ENCODE results near the gene ATL3. TPM values are rescaled to one million over a fixed set of nuclear protein-coding genes. Genes with fewer than 3 reads are reported as not detected.
"Not testable (repeated sequence)": the region's sequence is repeated elsewhere in the genome, so short reads cannot be mapped to it uniquely, and the experiment has no call there.

ATL3 gene
- total RNA-seq, 2 experiments from 2014 or later, result 23.2 to 37.9 TPM

DNA sequence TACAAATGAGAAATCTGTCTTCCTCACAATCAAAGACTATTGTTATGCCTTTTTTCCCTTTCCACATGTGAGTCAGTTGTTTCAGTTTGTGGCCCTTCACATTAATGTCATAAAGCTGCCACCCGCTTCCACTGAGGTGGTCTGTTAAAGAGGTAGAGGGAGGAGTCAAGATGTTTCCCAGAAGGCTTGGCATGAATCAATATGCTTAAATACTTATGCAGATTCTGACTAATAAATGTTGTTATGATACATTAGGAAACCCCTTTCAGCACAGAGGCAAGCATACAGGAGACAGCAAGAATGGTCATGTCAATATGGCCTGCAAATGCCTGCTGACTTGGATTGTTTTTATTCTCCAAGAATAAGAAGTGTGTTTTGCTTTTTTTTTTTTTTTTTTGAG, 16.7 kb upstream of the ATL3 start:
- POLR2A ChIA-PET, result no interaction called here
- H4K20me1 ChIP-seq (ENCODE audit: insufficient read depth, low read length), result peaks cover 5% of the 10 kb centered on the region
- peaks cover 9% of the 10 kb centered on the region for H3K4me1 ChIP-seq (ENCODE audit: insufficient read depth, low read length, poor library complexity, severe bottlenecking)
- H2AFZ ChIP-seq (ENCODE audit: low read length), result no peak overlapping the region
- BruUV-seq (replicated peaks), result no TSS peak
- H3K9me3 ChIP-seq (ENCODE audit: low read length), result no peaks in the 10 kb centered on the region
- no peak overlapping the region for H3K27ac ChIP-seq (ENCODE audit: low read depth, low read length, poor library complexity, severe bottlenecking)
- DNase-seq (ENCODE audit: low spot score), result no peak
- H3K79me2 ChIP-seq (ENCODE audit: insufficient read depth, low read depth, low read length), result peaks cover 72% of the 10 kb centered on the region
- H3K4me3 ChIP-seq (ENCODE audit: low read depth, low read length, poor library complexity, severe bottlenecking), result no peak overlapping the region
- H3K36me3 ChIP-seq (ENCODE audit: insufficient read depth, low read length), result peaks cover 9% of the 10 kb centered on the region; the same call in 1 of the 2 replicates
- H3K9me2 ChIP-seq (ENCODE audit: insufficient read depth, low read length), result no peaks in the 10 kb centered on the region
- no peak overlapping the region for H3K4me2 ChIP-seq (ENCODE audit: low read length)
- TF ChIP-seq, protein P1, sequence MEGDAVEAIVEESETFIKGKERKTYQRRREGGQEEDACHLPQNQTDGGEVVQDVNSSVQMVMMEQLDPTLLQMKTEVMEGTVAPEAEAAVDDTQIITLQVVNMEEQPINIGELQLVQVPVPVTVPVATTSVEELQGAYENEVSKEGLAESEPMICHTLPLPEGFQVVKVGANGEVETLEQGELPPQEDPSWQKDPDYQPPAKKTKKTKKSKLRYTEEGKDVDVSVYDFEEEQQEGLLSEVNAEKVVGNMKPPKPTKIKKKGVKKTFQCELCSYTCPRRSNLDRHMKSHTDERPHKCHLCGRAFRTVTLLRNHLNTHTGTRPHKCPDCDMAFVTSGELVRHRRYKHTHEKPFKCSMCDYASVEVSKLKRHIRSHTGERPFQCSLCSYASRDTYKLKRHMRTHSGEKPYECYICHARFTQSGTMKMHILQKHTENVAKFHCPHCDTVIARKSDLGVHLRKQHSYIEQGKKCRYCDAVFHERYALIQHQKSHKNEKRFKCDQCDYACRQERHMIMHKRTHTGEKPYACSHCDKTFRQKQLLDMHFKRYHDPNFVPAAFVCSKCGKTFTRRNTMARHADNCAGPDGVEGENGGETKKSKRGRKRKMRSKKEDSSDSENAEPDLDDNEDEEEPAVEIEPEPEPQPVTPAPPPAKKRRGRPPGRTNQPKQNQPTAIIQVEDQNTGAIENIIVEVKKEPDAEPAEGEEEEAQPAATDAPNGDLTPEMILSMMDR (conservative IDR thresholded peaks at IDR 0.05; ENCODE audit: low read length), result no peak
- TF ChIP-seq EZH2phosphoT487 (IDR thresholded peaks at IDR 0.05; ENCODE audit: borderline replicate concordance, low read depth, low read length), result no peak
- CTCF ChIA-PET (ENCODE audit: unreplicated experiment), result no interaction called here
- intact Hi-C loops (cut with micrococcal nuclease; ENCODE audit: unreplicated experiment), result no loop called here

DNA sequence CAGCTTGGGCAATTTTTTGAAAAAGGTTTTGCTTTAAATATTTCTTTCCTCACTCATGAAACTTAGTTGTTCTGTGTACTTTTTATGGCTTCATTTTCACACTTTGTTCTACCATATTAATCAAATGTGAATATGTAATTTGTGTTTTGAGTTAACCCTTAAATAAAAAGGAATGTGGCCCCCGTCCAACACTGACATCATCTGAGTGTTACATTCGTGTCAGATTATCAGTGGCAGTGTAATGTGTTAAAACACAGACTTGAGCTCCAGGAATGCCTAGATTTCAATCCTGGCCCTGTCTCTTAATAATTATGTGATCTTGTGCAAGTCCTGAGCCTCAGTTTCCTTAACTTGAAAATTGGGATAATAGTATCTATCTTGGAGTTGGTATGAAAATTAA, 15.8 kb upstream of the ATL3 start:
- intact Hi-C loops (cut with micrococcal nuclease; ENCODE audit: unreplicated experiment), result no loop called here
- POLR2A ChIA-PET, result interaction anchor here (0.7 kb wide), 1 partner anchor 78 kb away, joined by 5 read pairs; no protein-coding TSS in a partner anchor
- peaks cover 81% of the 10 kb centered on the region for H3K79me2 ChIP-seq (ENCODE audit: insufficient read depth, low read depth, low read length)

DNA sequence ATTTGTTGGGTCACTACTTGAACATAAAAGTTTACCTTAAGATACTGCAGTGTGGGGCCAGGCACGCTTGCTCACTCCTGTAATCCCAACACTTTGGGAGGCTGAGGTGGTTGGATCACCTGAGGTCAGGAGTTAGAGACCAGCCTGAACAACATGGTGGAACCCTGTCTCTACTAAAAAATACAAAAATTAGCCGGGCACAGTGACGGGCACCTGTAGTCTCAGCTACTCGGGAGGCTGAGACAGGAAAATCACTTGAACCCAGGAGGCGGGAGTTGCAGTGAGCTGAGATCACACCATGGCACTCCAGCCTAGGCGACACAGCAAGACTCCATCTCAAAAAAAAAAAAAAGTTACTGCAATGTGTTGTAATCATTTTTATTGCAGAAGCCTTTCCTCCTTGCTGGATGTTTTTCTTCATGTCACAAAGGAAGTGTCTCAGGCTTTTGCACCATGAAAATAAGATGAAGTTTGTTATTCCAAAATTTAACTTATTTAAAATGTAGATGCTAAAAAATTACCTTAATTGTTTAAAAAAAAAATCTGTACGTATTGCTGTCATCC, 14.1 kb upstream of the ATL3 start:
- intact Hi-C loops (cut with micrococcal nuclease; ENCODE audit: unreplicated experiment); H3K9me3 ChIP-seq (ENCODE audit: low read length); H3K9me2 ChIP-seq (ENCODE audit: insufficient read depth, low read length); BruUV-seq (replicated peaks); H3K36me3 ChIP-seq (ENCODE audit: insufficient read depth, low read length); POLR2A ChIA-PET; H2AFZ ChIP-seq (ENCODE audit: low read length); H3K4me3 ChIP-seq (ENCODE audit: low read depth, low read length, poor library complexity, severe bottlenecking); H3K4me2 ChIP-seq (ENCODE audit: low read length); H3K27ac ChIP-seq (ENCODE audit: low read depth, low read length, poor library complexity, severe bottlenecking); DNase-seq (ENCODE audit: low spot score); CTCF ChIA-PET (ENCODE audit: unreplicated experiment): not testable (repeated sequence)
- Histone ChIP-seq H3K79me2 (ENCODE audit: insufficient read depth, low read depth, low read length) (peaks cover 78% of the 10 kb centered on the region), H3K4me1 (ENCODE audit: insufficient read depth, low read length, poor library complexity, severe bottlenecking) (peaks cover 19% of the 10 kb centered on the region), H4K20me1 (ENCODE audit: insufficient read depth, low read length) (peaks cover 10% of the 10 kb centered on the region)

More for the DNA sequence above, 15.8 kb upstream of the ATL3 start:
- no peak for DNase-seq (ENCODE audit: low spot score)
- Histone ChIP-seq H3K4me3 (ENCODE audit: low read depth, low read length, poor library complexity, severe bottlenecking) (no peak overlapping the region), H3K27ac (ENCODE audit: low read depth, low read length, poor library complexity, severe bottlenecking) (no peak overlapping the region), H2AFZ (ENCODE audit: low read length) (no peak overlapping the region), H3K36me3 (ENCODE audit: insufficient read depth, low read length) (peaks cover 9% of the 10 kb centered on the region; the same call in 1 of the 2 replicates), H4K20me1 (ENCODE audit: insufficient read depth, low read length) (peaks cover 11% of the 10 kb centered on the region), H3K9me3 (ENCODE audit: low read length) (no peaks in the 10 kb centered on the region), H3K4me1 (ENCODE audit: insufficient read depth, low read length, poor library complexity, severe bottlenecking) (peaks cover 12% of the 10 kb centered on the region), H3K9me2 (ENCODE audit: insufficient read depth, low read length) (no peaks in the 10 kb centered on the region), H3K4me2 (ENCODE audit: low read length) (no peak overlapping the region)
- CTCF ChIA-PET (ENCODE audit: unreplicated experiment), result no interaction called here
- BruUV-seq (replicated peaks), result no TSS peak
- TF ChIP-seq, protein P1 (conservative IDR thresholded peaks at IDR 0.05; ENCODE audit: low read length), result no peak
- TF ChIP-seq EZH2phosphoT487 (IDR thresholded peaks at IDR 0.05; ENCODE audit: borderline replicate concordance, low read depth, low read length), result no peak
